ENCODE data around the gene SUSD1. TPM values are rescaled to one million over a fixed set of nuclear protein-coding genes. Genes with fewer than 3 reads are reported as not detected.

The SUSD1 gene
- polyA plus RNA-seq, 1 donor (not counting 4 experiments of a cell fraction or from before 2014, with no cell fraction given): 3.6 TPM

DNA sequence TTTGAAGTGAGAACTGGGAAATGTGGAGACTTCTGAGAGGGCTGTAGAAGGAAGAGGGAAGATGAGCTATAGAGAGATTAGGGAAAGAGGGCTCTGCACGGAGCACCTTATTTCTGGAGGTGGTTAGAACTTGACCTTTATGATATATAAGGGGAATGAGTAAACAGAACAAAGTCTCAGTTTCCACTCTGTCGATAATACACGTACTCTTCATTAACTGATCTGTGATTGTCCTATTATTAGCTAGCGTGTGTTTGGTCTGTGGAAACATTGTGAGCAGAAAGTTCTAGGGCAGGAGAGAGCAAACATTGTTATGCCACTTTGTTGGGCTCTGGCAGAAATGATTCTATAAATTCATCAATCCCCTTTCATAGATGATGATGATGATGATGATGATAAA is 159.9 kb downstream of the SUSD1 start:
- dilution Hi-C loops (cut with MboI; ENCODE audit: extremely low pct_ligation_motif_present, low sequenced_read_pairs): no loop called here
- Histone ChIP-seq H3K79me2 (ENCODE audit: control insufficient read depth, insufficient read depth, low read length) (no peaks in the 10 kb centered on the region), H3K9ac (ENCODE audit: control insufficient read depth, extremely low read depth, insufficient read depth, low read length) (no peak overlapping the region)

DNA sequence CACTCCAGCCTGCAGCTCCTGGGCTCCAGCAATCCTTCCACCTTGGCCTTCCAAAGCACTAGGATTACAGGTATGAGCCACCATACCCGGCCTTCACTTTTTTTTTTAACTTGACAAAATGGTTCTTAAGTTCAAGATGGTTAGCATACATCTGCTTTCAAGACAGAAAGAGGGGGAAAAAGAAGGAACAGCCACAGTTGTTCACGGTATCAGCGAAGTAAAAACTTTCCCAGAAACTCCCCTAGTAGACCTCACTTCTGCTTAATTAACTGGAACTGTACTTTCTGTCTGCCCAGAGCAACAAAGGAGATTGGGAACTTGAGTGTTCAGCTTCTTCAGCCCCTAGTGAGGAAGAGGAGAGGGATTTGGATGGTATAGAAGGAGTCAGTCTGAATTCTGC is 161.8 kb downstream of the SUSD1 start:
- no peaks in the 10 kb centered on the region for H3K36me3 ChIP-seq (ENCODE audit: control insufficient read depth in 2 of 2, extremely low read depth in 1 of 2, insufficient read depth in 2 of 2, low read length in 2 of 2)
- H3K9me1 ChIP-seq (ENCODE audit: control insufficient read depth, extremely low read depth, insufficient read depth, low read length): no peaks in the 10 kb centered on the region
- H3K9me3 ChIP-seq (ENCODE audit: control insufficient read depth, low read depth, low read length): no peaks in the 10 kb centered on the region
- H3K9ac ChIP-seq (ENCODE audit: control insufficient read depth, extremely low read depth, insufficient read depth, low read length): no peak overlapping the region
- DNase-seq (ENCODE audit: low read depth, low spot score): no peak
- no peak overlapping the region for H3K4me3 ChIP-seq (ENCODE audit: control insufficient read depth in 2 of 3, extremely low read depth in 1 of 3, insufficient read depth in 2 of 3, low read depth in 1 of 3, low read length in 3 of 3)
- peak overlapping the region; percentile 86 for H3K27ac ChIP-seq (ENCODE audit: control insufficient read depth, insufficient read depth, low read length)
- peaks cover 22% of the 10 kb centered on the region for H3K4me1 ChIP-seq (ENCODE audit: control insufficient read depth, extremely low read depth, insufficient read depth, low read length)
- FAIRE-seq: no peak
- H2AFZ ChIP-seq (ENCODE audit: control insufficient read depth, low read length): no peak overlapping the region
- H3K79me2 ChIP-seq (ENCODE audit: control insufficient read depth, insufficient read depth, low read length): no peaks in the 10 kb centered on the region
- no peaks in the 10 kb centered on the region for H4K20me1 ChIP-seq (ENCODE audit: control insufficient read depth, extremely low read depth, insufficient read depth, low read length)
- no peaks in the 10 kb centered on the region for H3K27me3 ChIP-seq (ENCODE audit: control insufficient read depth, extremely low read depth, insufficient read depth, low read length)
- dilution Hi-C loops (cut with MboI; ENCODE audit: extremely low pct_ligation_motif_present, low sequenced_read_pairs): no loop called here
- H3K4me2 ChIP-seq (ENCODE audit: control insufficient read depth, extremely low read depth, insufficient read depth, low read depth, low read length): no peak overlapping the region
- TF ChIP-seq EZH2 (IDR thresholded peaks at IDR 0.05; ENCODE audit: low read length): no peak
- TF ChIP-seq, protein P1, sequence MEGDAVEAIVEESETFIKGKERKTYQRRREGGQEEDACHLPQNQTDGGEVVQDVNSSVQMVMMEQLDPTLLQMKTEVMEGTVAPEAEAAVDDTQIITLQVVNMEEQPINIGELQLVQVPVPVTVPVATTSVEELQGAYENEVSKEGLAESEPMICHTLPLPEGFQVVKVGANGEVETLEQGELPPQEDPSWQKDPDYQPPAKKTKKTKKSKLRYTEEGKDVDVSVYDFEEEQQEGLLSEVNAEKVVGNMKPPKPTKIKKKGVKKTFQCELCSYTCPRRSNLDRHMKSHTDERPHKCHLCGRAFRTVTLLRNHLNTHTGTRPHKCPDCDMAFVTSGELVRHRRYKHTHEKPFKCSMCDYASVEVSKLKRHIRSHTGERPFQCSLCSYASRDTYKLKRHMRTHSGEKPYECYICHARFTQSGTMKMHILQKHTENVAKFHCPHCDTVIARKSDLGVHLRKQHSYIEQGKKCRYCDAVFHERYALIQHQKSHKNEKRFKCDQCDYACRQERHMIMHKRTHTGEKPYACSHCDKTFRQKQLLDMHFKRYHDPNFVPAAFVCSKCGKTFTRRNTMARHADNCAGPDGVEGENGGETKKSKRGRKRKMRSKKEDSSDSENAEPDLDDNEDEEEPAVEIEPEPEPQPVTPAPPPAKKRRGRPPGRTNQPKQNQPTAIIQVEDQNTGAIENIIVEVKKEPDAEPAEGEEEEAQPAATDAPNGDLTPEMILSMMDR (optimal IDR thresholded peaks at IDR 0.05 in 1 of 3, IDR thresholded peaks at IDR 0.05 in 1 of 3, conservative IDR thresholded peaks at IDR 0.05 in 1 of 3; ENCODE audit: extremely low read depth in 1 of 3, insufficient read depth in 2 of 3, low read length in 3 of 3): no peak

More for the DNA sequence above, 159.9 kb downstream of the SUSD1 start:
- H3K4me3 ChIP-seq (ENCODE audit: control insufficient read depth in 2 of 3, extremely low read depth in 1 of 3, insufficient read depth in 2 of 3, low read depth in 1 of 3, low read length in 3 of 3): no peak overlapping the region
- DNase-seq (ENCODE audit: low read depth, low spot score): no peak
- FAIRE-seq: no peak
- H3K27me3 ChIP-seq (ENCODE audit: control insufficient read depth, extremely low read depth, insufficient read depth, low read length): no peaks in the 10 kb centered on the region
- H3K27ac ChIP-seq (ENCODE audit: control insufficient read depth, insufficient read depth, low read length): no peak overlapping the region
- H3K9me3 ChIP-seq (ENCODE audit: control insufficient read depth, low read depth, low read length): no peaks in the 10 kb centered on the region
- no peaks in the 10 kb centered on the region for H3K36me3 ChIP-seq (ENCODE audit: control insufficient read depth in 2 of 2, extremely low read depth in 1 of 2, insufficient read depth in 2 of 2, low read length in 2 of 2)
- H3K4me1 ChIP-seq (ENCODE audit: control insufficient read depth, extremely low read depth, insufficient read depth, low read length): peaks cover 24% of the 10 kb centered on the region
- no peaks in the 10 kb centered on the region for H4K20me1 ChIP-seq (ENCODE audit: control insufficient read depth, extremely low read depth, insufficient read depth, low read length)
- no peaks in the 10 kb centered on the region for H3K9me1 ChIP-seq (ENCODE audit: control insufficient read depth, extremely low read depth, insufficient read depth, low read length)
- TF ChIP-seq, protein P1 (optimal IDR thresholded peaks at IDR 0.05 in 1 of 3, IDR thresholded peaks at IDR 0.05 in 1 of 3, conservative IDR thresholded peaks at IDR 0.05 in 1 of 3; ENCODE audit: extremely low read depth in 1 of 3, insufficient read depth in 2 of 3, low read length in 3 of 3): no peak
- no peak for TF ChIP-seq EZH2 (IDR thresholded peaks at IDR 0.05; ENCODE audit: low read length)
- H2AFZ ChIP-seq (ENCODE audit: control insufficient read depth, low read length): no peak overlapping the region
- no peak overlapping the region for H3K4me2 ChIP-seq (ENCODE audit: control insufficient read depth, extremely low read depth, insufficient read depth, low read depth, low read length)

Measured in keratinocyte (primary cell).